ENCODE data around the gene MOCS1.

Gene MOCS1

GRCh38 chr6:39937686-39938333 is 3.5 kb upstream of the MOCS1 start:
- Histone ChIP-seq H3K9me3 (ENCODE audit: control insufficient read depth, insufficient read depth, low read length) (no peaks in the 10 kb centered on the region), H3F3A (ENCODE audit: control insufficient read depth, insufficient read depth) (no peaks in the 10 kb centered on the region), H3K4me3 (ENCODE audit: low read length) (no peak overlapping the region), H3K36me3 (ENCODE audit: control insufficient read depth, low read length) (no peaks in the 10 kb centered on the region), H3K4me1 (ENCODE audit: control insufficient read depth, low read length) (no peaks in the 10 kb centered on the region), H4K20me1 (ENCODE audit: control insufficient read depth, insufficient read depth, low read depth, low read length) (no peaks in the 10 kb centered on the region), H3K79me2 (ENCODE audit: control insufficient read depth, low read length) (no peaks in the 10 kb centered on the region), H3K27me3 (ENCODE audit: control insufficient read depth, low read length) (no peaks in the 10 kb centered on the region), H3K27ac (ENCODE audit: low read depth, low read length) (no peak overlapping the region), H3K9me2 (replicated peaks; ENCODE audit: control insufficient read depth, low read length) (no peaks in the 10 kb centered on the region), H3K4me2 (ENCODE audit: low read length) (no peak overlapping the region)
- TF ChIP-seq, protein P1, sequence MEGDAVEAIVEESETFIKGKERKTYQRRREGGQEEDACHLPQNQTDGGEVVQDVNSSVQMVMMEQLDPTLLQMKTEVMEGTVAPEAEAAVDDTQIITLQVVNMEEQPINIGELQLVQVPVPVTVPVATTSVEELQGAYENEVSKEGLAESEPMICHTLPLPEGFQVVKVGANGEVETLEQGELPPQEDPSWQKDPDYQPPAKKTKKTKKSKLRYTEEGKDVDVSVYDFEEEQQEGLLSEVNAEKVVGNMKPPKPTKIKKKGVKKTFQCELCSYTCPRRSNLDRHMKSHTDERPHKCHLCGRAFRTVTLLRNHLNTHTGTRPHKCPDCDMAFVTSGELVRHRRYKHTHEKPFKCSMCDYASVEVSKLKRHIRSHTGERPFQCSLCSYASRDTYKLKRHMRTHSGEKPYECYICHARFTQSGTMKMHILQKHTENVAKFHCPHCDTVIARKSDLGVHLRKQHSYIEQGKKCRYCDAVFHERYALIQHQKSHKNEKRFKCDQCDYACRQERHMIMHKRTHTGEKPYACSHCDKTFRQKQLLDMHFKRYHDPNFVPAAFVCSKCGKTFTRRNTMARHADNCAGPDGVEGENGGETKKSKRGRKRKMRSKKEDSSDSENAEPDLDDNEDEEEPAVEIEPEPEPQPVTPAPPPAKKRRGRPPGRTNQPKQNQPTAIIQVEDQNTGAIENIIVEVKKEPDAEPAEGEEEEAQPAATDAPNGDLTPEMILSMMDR (IDR thresholded peaks at IDR 0.05; ENCODE audit: low read depth, low read length, poor library complexity, severe bottlenecking): no peak
- TF ChIP-seq EZH2phosphoT487 (IDR thresholded peaks at IDR 0.05; ENCODE audit: borderline replicate concordance, low read length): no peak

- no peaks in the 10 kb centered on the region for H3K36me3 ChIP-seq (ENCODE audit: control insufficient read depth, low read length)
- TF ChIP-seq EZH2phosphoT487 (IDR thresholded peaks at IDR 0.05; ENCODE audit: borderline replicate concordance, low read length): no peak
- no peaks in the 10 kb centered on the region for H3K9me3 ChIP-seq (ENCODE audit: control insufficient read depth, insufficient read depth, low read length)
These were observed 2.6 kb upstream of the MOCS1 start for GRCh38 chr6:39936857-39937256.

DNA sequence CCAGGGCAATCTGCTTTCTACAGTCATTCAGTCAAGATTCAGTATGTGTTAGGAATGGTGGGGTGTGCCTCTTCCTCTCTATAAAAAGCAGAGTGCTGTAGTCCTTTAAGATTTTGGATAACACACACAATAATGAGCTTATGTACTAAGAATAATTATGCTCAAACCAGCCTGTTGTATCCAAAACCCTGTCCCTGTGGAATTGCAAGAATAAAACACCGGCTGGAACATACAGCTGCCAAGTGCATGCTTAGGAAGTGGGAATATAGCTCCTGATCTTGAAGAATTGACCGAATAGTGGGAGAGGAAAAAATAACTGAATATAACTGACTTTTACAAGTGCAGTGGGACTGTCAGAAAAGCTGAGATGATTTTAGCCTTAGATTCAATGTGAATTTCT is 979 bp upstream of the MOCS1 start:
- Histone ChIP-seq H3K4me2 (ENCODE audit: low read length) (no peak overlapping the region), H3K4me1 (ENCODE audit: control insufficient read depth, low read length) (no peaks in the 10 kb centered on the region), H3K4me3 (ENCODE audit: low read length) (no peak overlapping the region), H3F3A (ENCODE audit: control insufficient read depth, insufficient read depth) (no peaks in the 10 kb centered on the region), H3K36me3 (ENCODE audit: control insufficient read depth, low read length) (no peaks in the 10 kb centered on the region), H3K9me3 (ENCODE audit: control insufficient read depth, insufficient read depth, low read length) (no peaks in the 10 kb centered on the region), H4K20me1 (ENCODE audit: control insufficient read depth, insufficient read depth, low read depth, low read length) (no peaks in the 10 kb centered on the region), H3K27me3 (ENCODE audit: control insufficient read depth, low read length) (no peaks in the 10 kb centered on the region), H3K79me2 (ENCODE audit: control insufficient read depth, low read length) (no peaks in the 10 kb centered on the region), H3K9me2 (replicated peaks; ENCODE audit: control insufficient read depth, low read length) (no peaks in the 10 kb centered on the region), H3K27ac (ENCODE audit: low read depth, low read length) (no peak overlapping the region)
- no peak for TF ChIP-seq EZH2phosphoT487 (IDR thresholded peaks at IDR 0.05; ENCODE audit: borderline replicate concordance, low read length)
- TF ChIP-seq, protein P1 (IDR thresholded peaks at IDR 0.05; ENCODE audit: low read depth, low read length, poor library complexity, severe bottlenecking): no peak

More at GRCh38 chr6:39936857-39937256, 2.6 kb upstream of the MOCS1 start:
- no peaks in the 10 kb centered on the region for H3K9me2 ChIP-seq (replicated peaks; ENCODE audit: control insufficient read depth, low read length)
- H4K20me1 ChIP-seq (ENCODE audit: control insufficient read depth, insufficient read depth, low read depth, low read length): no peaks in the 10 kb centered on the region
- H3F3A ChIP-seq (ENCODE audit: control insufficient read depth, insufficient read depth): no peaks in the 10 kb centered on the region
- no peak overlapping the region for H3K27ac ChIP-seq (ENCODE audit: low read depth, low read length)
- H3K27me3 ChIP-seq (ENCODE audit: control insufficient read depth, low read length): no peaks in the 10 kb centered on the region
- no peak overlapping the region for H3K4me3 ChIP-seq (ENCODE audit: low read length)
- no peaks in the 10 kb centered on the region for H3K79me2 ChIP-seq (ENCODE audit: control insufficient read depth, low read length)
- H3K4me2 ChIP-seq (ENCODE audit: low read length): no peak overlapping the region
- no peaks in the 10 kb centered on the region for H3K4me1 ChIP-seq (ENCODE audit: control insufficient read depth, low read length)

GRCh38 chr6:39933669-39934130 is 562 bp downstream of the MOCS1 start:
- Histone ChIP-seq H3K4me2 (ENCODE audit: low read length) (no peak overlapping the region), H3K9me3 (ENCODE audit: control insufficient read depth, insufficient read depth, low read length) (no peaks in the 10 kb centered on the region), H3F3A (ENCODE audit: control insufficient read depth, insufficient read depth) (no peaks in the 10 kb centered on the region), H3K9me2 (replicated peaks; ENCODE audit: control insufficient read depth, low read length) (no peaks in the 10 kb centered on the region), H4K20me1 (ENCODE audit: control insufficient read depth, insufficient read depth, low read depth, low read length) (no peaks in the 10 kb centered on the region), H3K4me1 (ENCODE audit: control insufficient read depth, low read length) (no peaks in the 10 kb centered on the region), H3K27ac (ENCODE audit: low read depth, low read length) (no peak overlapping the region), H3K79me2 (ENCODE audit: control insufficient read depth, low read length) (no peaks in the 10 kb centered on the region), H3K36me3 (ENCODE audit: control insufficient read depth, low read length) (no peaks in the 10 kb centered on the region), H3K27me3 (ENCODE audit: control insufficient read depth, low read length) (no peaks in the 10 kb centered on the region), H3K4me3 (ENCODE audit: low read length) (no peak overlapping the region)
- TF ChIP-seq EZH2phosphoT487 (IDR thresholded peaks at IDR 0.05; ENCODE audit: borderline replicate concordance, low read length): no peak
- TF ChIP-seq, protein P1 (IDR thresholded peaks at IDR 0.05; ENCODE audit: low read depth, low read length, poor library complexity, severe bottlenecking): no peak
